BJ (cell line): ENCODE measurements around the gene OR56A5. TPM values are rescaled to one million over a fixed set of nuclear protein-coding genes. Genes with fewer than 3 reads are reported as not detected.

Experiments used
- CTCF ChIA-PET: fragments of 350-600 bp; formaldehyde crosslinking; extraction: SDS; loops from one replicate; lab custom pipeline; 2021; ENCODE audit warnings: antibody characterized with exemption, inconsistent platforms; lab: Yijun Ruan, JAX
- POLR2A ChIA-PET: fragments of 300-600 bp; sonication (Branson Sonifier 250); formaldehyde crosslinking; extraction: SDS; loops from one replicate; lab custom pipeline; 2021; ENCODE audit warnings: antibody characterized with exemption; lab: Charles Lee
- DNase-seq: peaks from one replicate; pipeline ENCODE4 v3.0.0-alpha.2; 2011; ENCODE audit warnings: low read depth
- H3K27me3 ChIP-seq: 2 replicates; pipeline ENCODE4 v1.6.0; 2011; ENCODE audit warnings: low read length; ENCODE audit not compliant: control insufficient read depth, insufficient read depth
- H3K36me3 ChIP-seq: 2 replicates; pipeline ENCODE4 v1.5.1; 2011; ENCODE audit warnings: low read length; ENCODE audit not compliant: control insufficient read depth, insufficient read depth
- H3K4me3 ChIP-seq: 2 replicates; pipeline ENCODE4 v1.5.1; 2011; ENCODE audit warnings: low read depth, mild to moderate bottlenecking, control low read depth, low read length
- polyA plus RNA-seq: library from polyadenylated mRNA; depleted of rRNA; stranded (reverse); fragments of >200 nt; gene quantifications from 2 replicates; pipeline ENCODE4 v1.2.3, GENCODE V29; 2011
- TF ChIP-seq, protein P1 (sequence below): IDR thresholded peaks from 2 replicates; pipeline ENCODE4 v1.5.1; 2011; ENCODE audit warnings: low read depth, mild to moderate bottlenecking, control low read depth, inconsistent platforms, low read length, moderate library complexity; ENCODE audit not compliant: insufficient read depth

OR56A5 gene
- polyA plus RNA-seq, 1 experiment, result not detected

DNA sequence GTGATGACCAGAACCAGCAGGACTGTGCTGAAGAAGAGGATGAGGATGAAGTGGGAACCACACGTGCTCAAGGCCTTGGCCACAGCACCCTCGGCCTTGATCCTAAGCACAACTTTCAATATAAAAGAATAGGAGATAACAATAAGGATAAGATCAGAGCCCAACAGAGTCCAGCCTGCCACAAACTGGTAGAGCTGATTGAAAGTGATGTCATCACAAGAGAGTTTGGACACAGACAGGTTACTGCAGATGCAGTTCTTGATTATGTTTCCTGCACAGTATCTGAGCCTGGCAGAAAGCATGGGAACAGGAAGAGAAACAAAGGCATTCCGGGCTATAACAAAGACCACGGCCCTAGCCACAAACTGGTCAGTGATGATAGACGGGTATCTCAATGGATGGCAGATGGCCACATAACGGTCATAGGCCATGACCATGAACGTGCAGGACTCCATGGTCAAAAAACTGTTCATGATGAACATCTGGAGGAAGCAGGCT, 34.0 kb upstream of the OR56A5 start:
- no peaks in the 10 kb centered on the region for H3K36me3 ChIP-seq
- no peak for DNase-seq
- CTCF ChIA-PET, result interaction anchor here (1.0 kb wide), 2 partner anchors 10 to 361 kb away, joined by 3 read pairs; no protein-coding TSS in a partner anchor
- no peak overlapping the region for H3K4me3 ChIP-seq
- TF ChIP-seq, protein P1, sequence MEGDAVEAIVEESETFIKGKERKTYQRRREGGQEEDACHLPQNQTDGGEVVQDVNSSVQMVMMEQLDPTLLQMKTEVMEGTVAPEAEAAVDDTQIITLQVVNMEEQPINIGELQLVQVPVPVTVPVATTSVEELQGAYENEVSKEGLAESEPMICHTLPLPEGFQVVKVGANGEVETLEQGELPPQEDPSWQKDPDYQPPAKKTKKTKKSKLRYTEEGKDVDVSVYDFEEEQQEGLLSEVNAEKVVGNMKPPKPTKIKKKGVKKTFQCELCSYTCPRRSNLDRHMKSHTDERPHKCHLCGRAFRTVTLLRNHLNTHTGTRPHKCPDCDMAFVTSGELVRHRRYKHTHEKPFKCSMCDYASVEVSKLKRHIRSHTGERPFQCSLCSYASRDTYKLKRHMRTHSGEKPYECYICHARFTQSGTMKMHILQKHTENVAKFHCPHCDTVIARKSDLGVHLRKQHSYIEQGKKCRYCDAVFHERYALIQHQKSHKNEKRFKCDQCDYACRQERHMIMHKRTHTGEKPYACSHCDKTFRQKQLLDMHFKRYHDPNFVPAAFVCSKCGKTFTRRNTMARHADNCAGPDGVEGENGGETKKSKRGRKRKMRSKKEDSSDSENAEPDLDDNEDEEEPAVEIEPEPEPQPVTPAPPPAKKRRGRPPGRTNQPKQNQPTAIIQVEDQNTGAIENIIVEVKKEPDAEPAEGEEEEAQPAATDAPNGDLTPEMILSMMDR, result no peak
- POLR2A ChIA-PET, result no interaction called here
- H3K27me3 ChIP-seq, result no peaks in the 10 kb centered on the region

DNA sequence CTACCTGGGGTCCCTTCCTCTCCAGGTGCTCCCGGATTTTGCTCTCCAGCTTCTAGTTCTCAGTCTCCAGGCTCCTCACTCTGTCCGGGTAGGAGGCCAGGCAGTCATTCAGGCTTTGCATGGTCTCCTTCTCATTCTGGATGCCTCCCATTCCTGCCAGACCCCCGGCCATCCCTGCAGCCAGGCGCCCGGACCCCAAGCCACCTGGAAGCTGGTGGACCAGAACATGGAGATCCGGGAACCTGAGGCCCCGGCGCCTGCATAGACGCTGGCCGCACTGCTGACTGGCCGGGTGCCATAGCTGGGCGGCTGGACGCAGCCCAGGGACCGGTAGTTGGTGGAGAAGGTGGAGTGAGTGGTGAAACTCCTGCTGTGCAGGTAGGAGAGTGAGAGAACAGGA, 26.5 kb upstream of the OR56A5 start:
- H3K36me3 ChIP-seq, result no peaks in the 10 kb centered on the region
- ChIA-PET POLR2A (no interaction called here), CTCF (no interaction called here)
- no peak overlapping the region for H3K4me3 ChIP-seq
- H3K27me3 ChIP-seq, result no peaks in the 10 kb centered on the region
- no peak for DNase-seq
- TF ChIP-seq, protein P1, result no peak

DNA sequence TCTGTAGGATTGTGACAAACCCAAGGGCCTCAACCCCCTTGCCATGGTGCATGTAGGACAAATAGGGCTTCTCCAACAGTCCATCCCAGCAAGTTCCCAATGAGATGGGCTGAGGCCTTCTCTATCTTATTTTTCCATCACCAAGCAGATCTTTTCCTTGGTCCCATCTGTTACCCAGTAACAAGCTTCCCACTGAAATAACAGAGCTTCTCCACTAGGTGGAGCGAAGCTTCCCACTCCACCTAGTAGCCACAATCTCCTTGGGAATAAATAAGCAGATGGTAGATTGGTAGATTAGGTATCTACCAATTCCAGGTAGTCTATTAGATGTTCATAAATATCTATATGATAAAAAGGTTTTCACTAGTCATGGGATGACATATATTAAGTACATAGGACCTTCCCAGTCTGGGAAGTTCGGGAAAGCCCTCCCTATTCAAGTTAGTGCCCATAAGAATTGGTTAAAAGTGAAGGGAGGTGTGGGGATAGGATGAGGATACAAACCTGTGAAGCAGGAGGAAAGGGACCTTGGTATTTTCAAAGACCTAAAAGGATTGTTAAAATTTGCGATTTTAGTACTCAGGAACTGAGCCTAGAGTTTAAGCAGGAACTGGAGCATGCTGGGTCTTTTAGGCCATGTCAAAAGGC, 24.4 kb upstream of the OR56A5 start:
- Histone ChIP-seq H3K27me3 (no peaks in the 10 kb centered on the region), H3K36me3 (no peaks in the 10 kb centered on the region), H3K4me3 (no peak overlapping the region)
- TF ChIP-seq, protein P1, result peak; percentile 54
- ChIA-PET POLR2A (no interaction called here), CTCF (interaction anchor here (0.7 to 3.1 kb wide), 5 partner anchors 8 to 370 kb away, joined by 3 to 16 read pairs (median 3); no protein-coding TSS in a partner anchor)
- no peak for DNase-seq

DNA sequence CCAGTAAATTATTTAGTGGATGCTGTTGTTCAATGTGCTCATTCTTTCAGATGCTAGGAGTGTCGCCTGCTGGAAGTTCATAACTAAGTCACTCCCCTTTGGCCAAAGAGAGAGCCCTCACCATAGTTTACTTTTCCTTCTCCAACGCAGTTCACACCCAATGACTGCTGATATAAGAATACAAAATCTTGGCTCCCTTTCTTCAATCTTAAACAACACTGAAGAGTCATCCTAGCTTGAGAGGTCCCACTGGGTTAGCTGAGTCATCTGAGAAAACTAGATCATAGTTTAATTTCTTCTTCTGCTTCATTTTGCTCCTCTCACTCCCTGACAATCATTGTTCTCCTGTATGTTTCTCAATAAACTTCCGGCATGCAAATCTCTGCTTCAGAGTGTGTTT, 23.9 kb upstream of the OR56A5 start:
- TF ChIP-seq, protein P1, result no peak
- CTCF ChIA-PET, result interaction anchor here (0.7 to 3.1 kb wide), 6 partner anchors 8 to 371 kb away, joined by 3 to 16 read pairs (median 3); no protein-coding TSS in a partner anchor
- H3K27me3 ChIP-seq, result no peaks in the 10 kb centered on the region
- POLR2A ChIA-PET, result no interaction called here
- no peak overlapping the region for H3K4me3 ChIP-seq
- no peaks in the 10 kb centered on the region for H3K36me3 ChIP-seq
- DNase-seq, result no peak

DNA sequence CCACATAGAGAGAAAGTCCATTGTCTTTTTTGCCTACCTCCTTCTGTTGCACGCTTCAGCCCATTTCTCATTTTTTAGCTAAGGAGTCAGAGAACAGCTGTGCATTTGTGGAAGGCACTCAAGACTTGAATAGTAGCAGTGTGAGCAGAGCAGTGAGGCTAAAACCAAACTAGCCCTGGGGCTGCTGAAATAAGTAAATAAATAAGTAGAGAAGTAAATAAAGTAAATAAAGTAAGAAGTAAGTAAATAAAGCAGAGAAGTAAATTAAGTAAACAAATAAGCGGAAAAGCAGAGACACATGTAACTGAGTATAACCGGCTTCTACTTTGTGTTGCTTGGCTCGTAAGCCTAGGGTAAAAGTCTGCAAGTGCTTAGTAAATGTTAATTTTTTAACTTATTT, 20.9 kb upstream of the OR56A5 start:
- H3K4me3 ChIP-seq, result no peak overlapping the region
- POLR2A ChIA-PET, result no interaction called here
- TF ChIP-seq, protein P1, result no peak
- CTCF ChIA-PET, result no interaction called here
- no peaks in the 10 kb centered on the region for H3K27me3 ChIP-seq
- H3K36me3 ChIP-seq, result no peaks in the 10 kb centered on the region
- no peak for DNase-seq
